HG03521 (cell line): ENCODE results near the gene BMPR2.

Experiments
- ATAC-seq: cut with Tn5 transposase; IDR thresholded peaks from one replicate; pipeline ENCODE4 v1.9.1; 2021; ENCODE audit warnings: mild to moderate bottlenecking, moderate library complexity; ENCODE audit not compliant: unreplicated experiment

The BMPR2 gene

DNA sequence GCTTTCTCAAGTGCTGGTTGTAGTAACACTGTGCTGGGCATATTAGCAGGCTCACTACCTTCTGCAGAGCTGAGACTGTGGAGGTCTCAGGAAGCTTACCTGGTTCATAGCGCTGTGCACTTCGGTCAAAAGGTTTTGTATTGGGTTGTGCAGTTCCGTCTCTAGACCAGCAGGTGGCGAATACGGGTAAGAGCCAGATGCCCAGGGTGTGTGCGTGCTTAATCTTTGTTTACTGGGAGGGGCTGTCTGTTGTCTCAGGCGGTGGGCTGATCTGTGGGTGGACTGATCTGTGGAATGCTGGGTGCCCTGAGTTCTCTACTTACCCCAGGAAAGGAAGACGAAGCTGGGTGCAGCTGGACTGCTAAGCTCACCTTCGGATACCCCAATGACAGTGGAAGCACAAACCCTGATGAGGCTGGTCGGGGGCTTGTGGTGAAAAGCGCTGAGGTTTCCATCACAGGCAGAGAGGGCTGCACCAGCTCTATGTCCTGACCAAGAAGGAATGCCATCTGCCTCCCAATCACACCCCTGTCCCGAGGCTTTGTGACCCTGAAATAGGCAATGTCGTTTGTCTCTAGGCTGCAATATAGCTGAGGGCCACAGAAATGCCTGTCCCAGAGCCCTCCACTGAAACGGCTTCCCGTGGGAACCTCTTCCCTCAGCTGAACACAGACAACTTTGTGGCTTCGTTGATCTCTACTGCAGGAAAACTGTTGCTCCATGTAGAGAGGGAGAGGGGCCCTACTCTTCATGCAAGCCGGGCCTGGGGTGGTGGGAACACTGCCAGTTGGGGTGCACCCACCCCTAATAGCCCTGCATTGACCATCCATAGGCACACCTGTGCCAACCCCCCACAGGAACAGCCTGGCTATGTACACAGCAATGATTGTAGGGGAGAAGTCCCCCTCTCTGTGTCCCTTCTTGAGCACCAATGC, 212.8 kb downstream of the BMPR2 start:
- peak; percentile 75 for ATAC-seq

DNA sequence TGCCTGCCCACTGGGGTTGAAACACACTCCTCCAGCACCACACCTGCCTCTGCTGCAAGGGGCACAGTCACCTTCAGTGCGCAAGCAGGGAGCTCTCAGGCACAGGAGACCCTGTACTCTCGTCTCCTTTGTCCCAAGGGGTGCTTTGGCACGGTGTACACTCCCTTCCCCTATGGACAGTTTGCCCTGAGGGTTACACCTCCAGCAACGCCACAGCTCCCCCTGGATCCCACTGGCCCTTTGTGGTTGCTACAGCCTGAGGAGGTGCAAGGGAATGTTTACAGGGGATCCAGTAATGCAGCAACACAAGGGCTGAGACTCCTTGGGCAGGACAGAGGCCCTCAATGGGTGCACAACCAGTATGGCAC, 213.4 kb downstream of the BMPR2 start:
- no peak for ATAC-seq

DNA sequence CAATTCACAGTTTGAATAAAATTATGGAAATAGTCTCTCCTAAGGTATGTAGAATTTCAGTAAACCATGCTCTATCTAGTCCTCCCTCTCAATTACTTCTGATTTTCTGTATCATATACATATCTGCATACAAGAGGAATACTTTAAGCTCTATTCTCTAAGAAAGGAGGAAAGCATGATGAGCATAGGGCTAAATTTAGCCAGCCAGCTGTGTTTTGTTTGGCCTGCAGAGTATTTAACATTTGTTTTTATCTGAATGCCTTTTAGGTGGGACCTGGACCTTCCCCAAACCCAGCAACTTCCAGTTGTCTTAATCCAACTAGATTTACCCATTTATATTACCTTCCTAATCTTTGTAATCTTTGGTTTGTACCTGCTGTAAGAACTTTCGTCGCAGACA, 216.4 kb downstream of the BMPR2 start:
- ATAC-seq, result no peak

- no peak for ATAC-seq
Measured at GRCh38 chr2:202599105-202599504, 223.0 kb downstream of the BMPR2 start.

DNA sequence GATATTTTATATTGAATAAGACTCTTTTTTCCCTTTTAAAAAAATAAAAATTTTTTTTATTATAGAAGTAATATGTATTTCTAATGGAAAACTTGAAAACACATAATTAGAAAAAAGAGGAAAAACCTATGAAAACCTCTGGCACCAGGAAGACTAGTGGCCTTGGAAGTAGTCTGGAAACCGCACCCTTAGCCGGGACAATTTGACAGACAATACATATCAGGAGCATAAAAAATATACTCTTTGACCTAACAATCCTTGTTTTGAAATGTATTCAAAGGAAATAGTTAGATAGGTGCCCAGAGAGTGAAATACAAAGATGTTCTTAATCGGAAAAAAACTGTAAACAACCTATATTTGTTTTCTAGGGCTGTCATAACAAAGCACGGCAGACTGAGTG, 223.8 kb downstream of the BMPR2 start:
- no peak for ATAC-seq

GRCh38 chr2:202604699-202605098, 228.6 kb downstream of the BMPR2 start:
- no peak for ATAC-seq

DNA sequence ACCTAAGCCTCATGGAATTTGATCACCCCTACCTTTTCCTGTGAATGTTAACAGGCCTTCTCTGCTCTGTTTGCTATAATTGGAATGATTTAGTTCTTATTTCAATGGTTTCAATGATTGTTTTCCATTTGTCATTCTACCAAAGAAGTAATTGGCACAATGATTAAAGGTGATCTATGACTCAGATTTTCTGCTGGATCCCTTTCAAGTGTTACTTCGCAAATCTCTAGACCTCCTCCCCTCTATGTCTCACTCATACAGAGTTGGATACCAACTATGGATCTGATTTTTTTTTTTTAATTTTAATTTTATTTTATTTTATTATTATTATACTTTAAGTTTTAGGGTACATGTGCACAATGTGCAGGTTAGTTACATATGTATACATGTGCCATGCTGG, 229.0 kb downstream of the BMPR2 start:
- no peak for ATAC-seq

DNA sequence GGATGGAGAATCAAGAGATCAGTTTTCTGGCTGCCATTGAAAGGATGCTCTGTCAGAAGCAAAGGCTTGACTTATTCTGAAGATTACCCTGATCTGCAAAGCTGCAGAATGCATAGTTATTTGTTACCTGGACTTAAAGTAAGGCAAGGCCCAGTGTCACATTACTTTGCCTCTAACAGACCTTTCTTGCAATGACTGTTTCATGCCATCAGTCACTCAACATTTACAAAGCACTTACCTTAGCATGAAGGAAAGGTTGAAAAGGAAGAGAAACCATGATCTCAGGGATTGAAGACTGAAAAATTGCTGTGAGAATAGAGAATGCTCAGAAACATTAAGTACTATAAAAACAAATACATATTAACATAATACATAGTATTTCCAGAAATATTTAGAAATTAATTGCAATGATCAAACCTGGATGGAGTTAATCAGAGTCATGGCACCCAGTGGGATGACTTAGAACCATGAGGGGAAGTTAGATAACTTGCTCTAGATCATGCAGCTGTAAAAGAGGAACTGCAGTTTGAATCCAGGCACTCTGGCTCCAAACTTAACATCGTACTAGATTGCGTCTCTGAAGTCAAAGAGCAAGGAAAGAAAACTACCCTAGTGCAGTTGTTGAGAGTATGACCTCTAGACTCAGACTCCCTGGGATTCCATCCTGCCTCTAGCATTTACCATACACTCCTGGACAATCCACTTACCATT, 232.2 kb downstream of the BMPR2 start:
- peak; percentile 34 for ATAC-seq

GRCh38 chr2:202609381-202610145, 233.4 kb downstream of the BMPR2 start:
- ATAC-seq, result peak; percentile 89

DNA sequence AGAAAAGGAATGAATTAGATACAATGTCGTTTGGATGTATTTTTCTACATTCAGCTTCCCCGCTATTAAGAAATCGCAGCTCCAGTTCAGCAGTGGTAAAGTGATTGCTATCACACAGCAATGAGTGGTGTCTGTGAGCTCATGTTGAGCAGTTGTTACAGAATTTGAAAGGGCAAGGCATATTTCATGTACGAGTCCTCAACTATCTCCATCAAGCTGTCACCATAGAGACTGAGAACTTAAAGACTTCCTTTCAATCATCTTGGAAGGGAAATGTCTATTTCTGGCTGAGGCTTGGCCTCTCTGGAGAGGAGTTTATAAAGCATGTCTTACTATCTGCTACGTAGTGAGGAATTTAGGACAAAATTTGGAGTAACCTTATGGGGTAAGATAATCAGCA, 234.3 kb downstream of the BMPR2 start:
- ATAC-seq, result no peak

DNA sequence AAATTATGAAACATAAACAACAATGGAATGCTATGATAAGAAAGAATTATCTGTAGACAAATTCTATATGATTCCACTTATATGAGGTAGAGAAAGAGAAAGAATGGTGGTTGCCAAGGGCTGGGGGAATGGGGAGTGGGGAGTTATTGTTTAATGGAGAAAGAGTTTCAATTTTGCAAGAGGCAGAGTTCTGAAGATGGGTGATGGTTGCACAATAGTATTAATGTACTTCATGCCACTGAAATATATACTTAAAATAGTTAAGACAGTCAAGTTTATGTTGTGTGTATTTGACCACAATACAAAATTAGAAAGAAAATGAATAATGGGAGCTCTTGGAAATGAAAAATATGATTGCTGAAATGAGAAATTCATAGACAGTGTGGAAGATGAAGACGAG, 236.0 kb downstream of the BMPR2 start:
- no peak for ATAC-seq

DNA sequence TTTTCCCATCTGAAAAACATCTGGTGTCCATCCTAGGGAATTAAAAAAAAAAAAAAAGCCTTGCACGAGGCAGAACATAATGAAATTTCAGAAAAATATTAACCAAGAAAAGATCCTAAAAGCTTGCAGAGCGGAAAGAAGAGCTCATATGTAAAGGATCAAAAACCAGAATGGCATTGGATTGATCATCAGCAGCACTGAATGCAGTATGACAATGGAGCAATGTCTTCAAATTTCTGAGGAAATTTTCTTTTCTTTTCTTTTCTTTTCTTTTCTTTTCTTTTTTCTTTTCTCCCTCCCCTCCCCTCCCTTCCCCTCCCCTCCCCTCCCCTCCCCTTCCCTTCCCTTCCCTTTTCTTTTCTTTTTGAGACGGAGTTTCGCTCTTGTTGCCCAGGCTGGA, 237.4 kb downstream of the BMPR2 start:
- ATAC-seq, result no peak
